B cell (primary cell): Measurements from ENCODE around the gene EPB41L1. TPM values are rescaled to one million over a fixed set of nuclear protein-coding genes. Genes with fewer than 3 reads are reported as not detected.

Experiments
- ATAC-seq: fragments of 200-7000 bp; cut with Tn5 transposase; one replicate; pipeline ENCODE4 v1.10.0; 2021; ENCODE audit warnings: low read depth, mild to moderate bottlenecking, moderate number of reproducible peaks, moderate library complexity
- CTCF ChIA-PET: fragments of 350-600 bp; sonication (Branson Sonifier 250); formaldehyde crosslinking; loops from one replicate; lab custom pipeline; 2021; ENCODE audit warnings: antibody characterized with exemption, inconsistent platforms; lab: Charles Lee
- POLR2A ChIA-PET: fragments of 350-600 bp; sonication (Branson Sonifier 250); formaldehyde crosslinking; loops from one replicate; lab custom pipeline; 2021; ENCODE audit warnings: antibody characterized with exemption; lab: Charles Lee
- DNase-seq: peaks from one replicate; pipeline ENCODE4 v3.0.0; 2013
- H2AFZ ChIP-seq: 2 replicates; pipeline ENCODE4 v1.6.1; 2012; ENCODE audit warnings: mild to moderate bottlenecking, low read depth, low read length; ENCODE audit not compliant: insufficient read depth, poor library complexity, severe bottlenecking
- H3K27ac ChIP-seq, 2 donors: 1 replicate in 1 of 2; 2 replicates in 1 of 2; pipeline ENCODE4 v1.5.1; 2012 to 2013; ENCODE audit warnings: low read length in 2 of 2, mild to moderate bottlenecking in 2 of 2, moderate library complexity in 1 of 2
- H3K27me3 ChIP-seq, 4 experiments: fragments of 200-600 bp in 1 of 4; sonication (generic) in 1 of 4; replicated peaks in 1 of 4; 1 replicate in 2 of 4; 2 replicates in 2 of 4; pipeline versions ENCODE4 v1.6.1 to v1.7.0; 2013 to 2016; ENCODE audit warnings: low read length in 3 of 4, mild to moderate bottlenecking in 2 of 4, mixed read lengths in 1 of 4, moderate library complexity in 1 of 4; ENCODE audit not compliant: insufficient read depth in 4 of 4, control insufficient read depth in 3 of 4; ENCODE audit errors: control extremely low read depth in 1 of 4
- H3K36me3 ChIP-seq, 2 experiments: replicated peaks in 1 of 2; 1 replicate in 1 of 2; 2 replicates in 1 of 2; pipeline versions ENCODE4 v1.6.1 to v1.7.1; 2013; ENCODE audit warnings: low read length in 1 of 2; ENCODE audit not compliant: insufficient read depth in 2 of 2, control insufficient read depth in 1 of 2; ENCODE audit errors: control extremely low read depth in 1 of 2, extremely low read depth in 1 of 2
- H3K4me1 ChIP-seq, 2 donors: fragments of 200-600 bp in 1 of 2; sonication (generic) in 1 of 2; 1 replicate in 1 of 2; 2 replicates in 1 of 2; pipeline versions ENCODE4 v1.5.1 to v1.6.1; 2013 to 2017; ENCODE audit warnings: low read length in 2 of 2; ENCODE audit not compliant: control insufficient read depth in 2 of 2, insufficient read depth in 2 of 2
- H3K4me2 ChIP-seq: replicated peaks from 2 replicates; pipeline ENCODE3; 2012; ENCODE audit warnings: mild to moderate bottlenecking, low read depth, low read length; ENCODE audit not compliant: poor library complexity, severe bottlenecking
- H3K4me3 ChIP-seq, 5 experiments: fragments of 200-600 bp in 1 of 5; sonication (generic) in 1 of 5; 1 replicate in 3 of 5; 2 replicates in 2 of 5; pipeline versions ENCODE4 v1.5.1 to v1.7.0; 2011 to 2016; ENCODE audit warnings: low read length in 4 of 5, mild to moderate bottlenecking in 4 of 5, low read depth in 2 of 5, control low read depth in 1 of 5, moderate library complexity in 1 of 5; ENCODE audit not compliant: insufficient read depth in 1 of 5; ENCODE audit errors: control extremely low read depth in 1 of 5, extremely low read depth in 1 of 5
- H3K79me2 ChIP-seq: fragments of 200-600 bp; sonication (generic); one replicate; pipeline ENCODE4 v1.6.0; 2016; ENCODE audit warnings: low read length; ENCODE audit not compliant: control insufficient read depth, insufficient read depth
- H3K9ac ChIP-seq: fragments of 200-600 bp; sonication (generic); 2 replicates; pipeline ENCODE4 v1.6.1; 2017; ENCODE audit warnings: mild to moderate bottlenecking, low read length, moderate library complexity
- H3K9me3 ChIP-seq, 3 donors: one replicate each; pipeline versions ENCODE4 v1.6.1 to v1.7.1; 2013; ENCODE audit warnings: low read length in 2 of 3; ENCODE audit not compliant: control insufficient read depth in 2 of 3, insufficient read depth in 1 of 3; ENCODE audit errors: control extremely low read depth in 1 of 3
- H4K20me1 ChIP-seq: 2 replicates; pipeline ENCODE4 v1.6.0; 2012; ENCODE audit warnings: mild to moderate bottlenecking, low read length; ENCODE audit not compliant: insufficient read depth, control insufficient read depth, poor library complexity, severe bottlenecking
- H3K27ac Mint-ChIP-seq: one replicate; pipeline ENCODE4 v1.8.0; 2021; ENCODE audit warnings: mixed read lengths
- H3K27me3 Mint-ChIP-seq: one replicate; pipeline ENCODE4 v1.8.0; 2021; ENCODE audit warnings: mixed read lengths
- H3K4me1 Mint-ChIP-seq: one replicate; pipeline ENCODE4 v1.8.0; 2021; ENCODE audit warnings: mixed read lengths
- H3K4me3 Mint-ChIP-seq: one replicate; pipeline ENCODE4 v1.8.0; 2021; ENCODE audit warnings: mixed read lengths
- H3K9me3 Mint-ChIP-seq: one replicate; pipeline ENCODE4 v1.8.0; 2022; ENCODE audit warnings: mixed read lengths; ENCODE audit not compliant: insufficient read depth
- EZH2 ChIP-seq: IDR thresholded peaks from 2 replicates; pipeline ENCODE4 v1.6.1; 2012; ENCODE audit warnings: borderline replicate concordance, low read depth, mild to moderate bottlenecking, moderate library complexity, low read length; ENCODE audit not compliant: insufficient read depth, poor library complexity, severe bottlenecking
- WGBS: methylation state at CpG from one replicate; pipeline ENCODE4 v1.1.5; 2013; ENCODE audit warnings: missing lambda C conversion rate; ENCODE audit not compliant: insufficient coverage; 5-methylcytosine and 5-hydroxymethylcytosine counted together
- intact Hi-C: fragments of 100-400 bp; cut with micrococcal nuclease; formaldehyde crosslinking; loops from one replicate; pipeline ENCODE4 v1.10.0; 2022
- polyA plus RNA-seq: library from polyadenylated mRNA; depleted of rRNA; stranded (reverse); fragments of >200 nt; gene quantifications from 2 replicates; pipeline ENCODE4 v1.2.3, GENCODE V29; 2012
- total RNA-seq, 2 donors: library from RNA; stranded (reverse); fragments of 120-200 nt in 1 of 2; gene quantifications; 1 replicate in 1 of 2; 2 replicates in 1 of 2; pipeline versions ENCODE4 v1.2.3 to v1.2.4, GENCODE V29; 2013 to 2022
- TF ChIP-seq, protein P1 (sequence below): fragments of 200-600 bp; IDR thresholded peaks from one replicate; pipeline ENCODE4 v1.8.0; 2022; ENCODE audit warnings: antibody characterized with exemption, mild to moderate bottlenecking

EPB41L1 gene
- total and polyA plus RNA-seq, 2 donors (not counting 1 experiment from before 2014, with no cell fraction given): 0.12 to 1.3 TPM

- Mint-ChIP-seq H3K27me3 (no peaks in the 10 kb centered on the region), H3K27ac (no peak overlapping the region), H3K4me3 (no peak overlapping the region), H3K4me1 (peaks cover 5% of the 10 kb centered on the region), H3K9me3 (no peaks in the 10 kb centered on the region)
- ChIA-PET CTCF (no interaction called here), POLR2A (no interaction called here)
- Histone ChIP-seq H3K36me3 (peaks cover 2 to 77% of the 10 kb centered on the region in 2 experiments), H3K4me1 (no peaks in the 10 kb centered on the region), H3K9me3 (no peaks in the 10 kb centered on the region), H4K20me1 (peaks cover 37% of the 10 kb centered on the region), H3K4me3 (no peak overlapping the region), H3K79me2 (peaks cover 38% of the 10 kb centered on the region), H2AFZ (no peak overlapping the region), H3K4me2 (no peak overlapping the region), H3K27ac (no peak overlapping the region), H3K27me3 (no peaks in the 10 kb centered on the region), H3K9ac (no peak overlapping the region)
- no peak for DNase-seq
- intact Hi-C loops: no loop called here
- TF ChIP-seq EZH2: no peak
- TF ChIP-seq, protein P1, sequence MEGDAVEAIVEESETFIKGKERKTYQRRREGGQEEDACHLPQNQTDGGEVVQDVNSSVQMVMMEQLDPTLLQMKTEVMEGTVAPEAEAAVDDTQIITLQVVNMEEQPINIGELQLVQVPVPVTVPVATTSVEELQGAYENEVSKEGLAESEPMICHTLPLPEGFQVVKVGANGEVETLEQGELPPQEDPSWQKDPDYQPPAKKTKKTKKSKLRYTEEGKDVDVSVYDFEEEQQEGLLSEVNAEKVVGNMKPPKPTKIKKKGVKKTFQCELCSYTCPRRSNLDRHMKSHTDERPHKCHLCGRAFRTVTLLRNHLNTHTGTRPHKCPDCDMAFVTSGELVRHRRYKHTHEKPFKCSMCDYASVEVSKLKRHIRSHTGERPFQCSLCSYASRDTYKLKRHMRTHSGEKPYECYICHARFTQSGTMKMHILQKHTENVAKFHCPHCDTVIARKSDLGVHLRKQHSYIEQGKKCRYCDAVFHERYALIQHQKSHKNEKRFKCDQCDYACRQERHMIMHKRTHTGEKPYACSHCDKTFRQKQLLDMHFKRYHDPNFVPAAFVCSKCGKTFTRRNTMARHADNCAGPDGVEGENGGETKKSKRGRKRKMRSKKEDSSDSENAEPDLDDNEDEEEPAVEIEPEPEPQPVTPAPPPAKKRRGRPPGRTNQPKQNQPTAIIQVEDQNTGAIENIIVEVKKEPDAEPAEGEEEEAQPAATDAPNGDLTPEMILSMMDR: no peak
- no peak for ATAC-seq
- WGBS: no CpG with 5 or more reads among the region's 3 CpGs
These were observed 94.9 kb downstream of the EPB41L1 start for GRCh38 chr20:36249450-36249849.

- 94% methylated on average over 5 of the region's 5 CpGs for WGBS
- no peak for TF ChIP-seq EZH2
- TF ChIP-seq, protein P1: no peak
- H2AFZ ChIP-seq: no peak overlapping the region
- DNase-seq: no peak
- H3K9me3 ChIP-seq: no peaks in the 10 kb centered on the region
- intact Hi-C loops: no loop called here
- no peaks in the 10 kb centered on the region for H3K9me3 Mint-ChIP-seq
- H4K20me1 ChIP-seq: peaks cover 35% of the 10 kb centered on the region
- H3K4me1 Mint-ChIP-seq: peaks cover 5% of the 10 kb centered on the region
- H3K27me3 Mint-ChIP-seq: no peaks in the 10 kb centered on the region
- no peak overlapping the region for H3K27ac ChIP-seq
- ChIA-PET CTCF (interaction anchor here (0.8 kb wide), 1 partner anchor 12 kb away, joined by 3 read pairs; no protein-coding TSS in a partner anchor), POLR2A (no interaction called here)
- no peaks in the 10 kb centered on the region for H3K27me3 ChIP-seq
- H3K27ac Mint-ChIP-seq: no peak overlapping the region
- no peak overlapping the region for H3K4me2 ChIP-seq
- peaks cover 19% of the 10 kb centered on the region for H3K79me2 ChIP-seq
- no peak overlapping the region for H3K4me3 Mint-ChIP-seq
- no peaks in the 10 kb centered on the region for H3K4me1 ChIP-seq
- H3K9ac ChIP-seq: no peak overlapping the region
- peaks cover 2 to 74% of the 10 kb centered on the region in 2 experiments for H3K36me3 ChIP-seq
- H3K4me3 ChIP-seq: no peak overlapping the region
- no peak for ATAC-seq
These were observed 96.9 kb downstream of the EPB41L1 start for GRCh38 chr20:36251426-36251825.
